PC-3 (cell line): ENCODE measurements around the gene CYP11A1. TPM values are rescaled to one million over a fixed set of nuclear protein-coding genes. Genes with fewer than 3 reads are reported as not detected.

ENCODE experiments used
- ATAC-seq: fragments of 200-7000 bp; cut with Tn5 transposase; 2 replicates; pipeline ENCODE4 v1.9.1; 2020; ENCODE audit warnings: mild to moderate bottlenecking, moderate library complexity
- BruUV-seq: library from RNA; stranded (reverse); fragments of 400-500 nt; replicated peaks from 2 replicates; lab custom pipeline; 2021; lab: Mats Ljungman, UMichigan
- CTCF ChIA-PET: fragments of 300-600 bp; sonication (Branson Sonifier 250); formaldehyde crosslinking; loops from one replicate; lab custom pipeline; 2022; ENCODE audit warnings: antibody characterized with exemption; lab: Charles Lee
- POLR2A ChIA-PET: fragments of 300-600 bp; sonication (Branson Sonifier 250); formaldehyde crosslinking; loops from one replicate; lab custom pipeline; 2022; ENCODE audit warnings: antibody characterized with exemption; ENCODE audit not compliant: unreplicated experiment; lab: Charles Lee
- DNase-seq: peaks from one replicate; pipeline ENCODE4 v3.0.0-alpha.2; 2015
- H2AFZ ChIP-seq: fragments of 300-600 bp; sonication (generic); 2 replicates; pipeline ENCODE4 v1.6.0; 2016; ENCODE audit warnings: antibody characterized with exemption, low read length
- H3F3A ChIP-seq: fragments of 300-600 bp; sonication (generic); one replicate; pipeline ENCODE4 v1.6.0; 2017; ENCODE audit warnings: antibody characterized with exemption, low read length, control low read depth, mild to moderate bottlenecking; ENCODE audit not compliant: unreplicated experiment
- H3K27ac ChIP-seq: fragments of 300-600 bp; sonication (generic); 2 replicates; pipeline ENCODE4 v1.5.1; 2016; ENCODE audit warnings: mild to moderate bottlenecking, low read length
- H3K27me3 ChIP-seq: fragments of 300-600 bp; sonication (generic); 2 replicates; pipeline ENCODE4 v1.6.1; 2016; ENCODE audit warnings: low read length, mixed read lengths
- H3K36me3 ChIP-seq: fragments of 300-600 bp; sonication (generic); 2 replicates; pipeline ENCODE4 v1.6.1; 2016; ENCODE audit warnings: low read depth, mixed run types, low read length, mixed read lengths
- H3K4me1 ChIP-seq: fragments of 300-600 bp; sonication (generic); 2 replicates; pipeline ENCODE4 v1.5.1; 2016; ENCODE audit warnings: low read length; ENCODE audit not compliant: insufficient read depth
- H3K4me2 ChIP-seq: fragments of 300-600 bp; sonication (generic); 2 replicates; pipeline ENCODE4 v1.6.0; 2016; ENCODE audit warnings: low read length
- H3K4me3 ChIP-seq: fragments of 300-600 bp; sonication (generic); 2 replicates; pipeline ENCODE4 v1.5.1; 2016; ENCODE audit warnings: mild to moderate bottlenecking, low read length, mixed read lengths
- H3K79me2 ChIP-seq: fragments of 300-600 bp; sonication (generic); 2 replicates; pipeline ENCODE4 v1.6.1; 2017; ENCODE audit warnings: low read length, mixed read lengths
- H3K9ac ChIP-seq: fragments of 300-600 bp; sonication (generic); 2 replicates; pipeline ENCODE4 v1.6.0; 2016; ENCODE audit warnings: mild to moderate bottlenecking, low read length
- H3K9me2 ChIP-seq: fragments of 300-600 bp; sonication (generic); replicated peaks from 2 replicates; pipeline ENCODE4 v1.6.1; 2016; ENCODE audit warnings: mixed run types, low read length, mixed read lengths
- H3K9me3 ChIP-seq: fragments of 300-600 bp; sonication (generic); 2 replicates; pipeline ENCODE4 v1.6.1; 2016; ENCODE audit warnings: low read length, mixed read lengths
- H4K20me1 ChIP-seq: fragments of 300-600 bp; sonication (generic); 2 replicates; pipeline ENCODE4 v1.6.1; 2016; ENCODE audit warnings: low read length, mixed read lengths
- EZH2 ChIP-seq: fragments of 300-600 bp; sonication (generic); IDR thresholded peaks from one replicate; pipeline ENCODE4 v1.6.1; 2017; ENCODE audit warnings: antibody characterized with exemption, mild to moderate bottlenecking, low read length; ENCODE audit not compliant: unreplicated experiment
- EZH2phosphoT487 ChIP-seq: fragments of 300-600 bp; sonication (generic); IDR thresholded peaks from 2 replicates; pipeline ENCODE4 v1.6.1; 2018; ENCODE audit warnings: mild to moderate bottlenecking, antibody characterized with exemption, low read length, borderline replicate concordance
- intact Hi-C: fragments of 100-400 bp; cut with micrococcal nuclease; formaldehyde crosslinking; loops from 2 replicates; pipeline ENCODE4 v1.9.0; 2023
- total RNA-seq: library from RNA; depleted of rRNA; stranded (reverse); fragments of >200 nt; gene quantifications from 2 replicates; pipeline ENCODE4 v1.2.3, GENCODE V29; 2014
- TF ChIP-seq, protein P1 (sequence below): fragments of 300-600 bp; sonication (generic); conservative IDR thresholded peaks from 2 replicates; pipeline ENCODE4 v1.5.1; 2017; ENCODE audit warnings: antibody characterized with exemption, low read depth, mild to moderate bottlenecking, low read length

CYP11A1 gene
- total RNA-seq, 1 experiment from 2014 or later: 0.18 TPM

DNA sequence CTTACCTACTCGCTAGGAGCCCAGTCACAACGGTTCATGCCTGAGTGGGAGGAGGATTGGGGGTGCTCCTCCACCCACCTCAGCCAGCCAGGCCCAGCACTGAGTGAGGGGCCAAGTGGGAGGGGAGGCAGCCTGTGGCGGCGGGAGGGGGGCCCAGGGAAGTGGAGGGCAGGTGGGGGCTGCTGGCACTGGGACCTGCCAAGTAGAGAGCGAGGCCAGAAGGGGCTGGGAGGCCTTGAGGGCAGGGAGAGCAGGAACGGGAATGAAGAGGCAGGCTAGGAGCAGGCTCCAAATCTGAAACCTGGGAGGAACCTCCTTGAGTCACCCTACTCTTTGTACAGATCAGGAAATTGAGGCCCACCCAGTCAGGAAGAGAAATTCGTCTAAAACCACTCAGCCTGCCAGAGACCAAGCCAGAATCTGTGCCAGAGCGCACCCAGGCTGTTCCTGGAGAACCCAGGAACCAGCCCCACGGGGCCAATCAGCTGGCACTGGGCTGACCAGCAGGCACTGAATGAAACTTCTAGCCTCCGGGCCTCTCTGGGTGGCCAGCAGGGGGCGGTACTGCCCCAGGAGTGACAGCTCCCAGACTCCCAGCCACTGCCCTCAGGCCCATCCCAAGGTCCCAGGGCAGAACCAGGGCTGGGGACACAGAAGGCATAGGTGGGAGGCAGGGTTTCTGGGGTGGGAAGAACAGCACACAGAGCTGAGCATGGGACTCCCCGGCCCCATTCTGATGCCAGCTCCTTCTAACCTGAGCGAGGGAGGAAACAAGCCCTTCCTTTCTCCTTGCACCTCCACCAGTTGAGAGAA, 14.8 kb upstream of the CYP11A1 start:
- ChIA-PET CTCF (interaction anchor here (0.8 kb wide), 1 partner anchor 25 kb away, joined by 3 read pairs; no protein-coding TSS in a partner anchor), POLR2A (no interaction called here)
- Histone ChIP-seq H3K79me2 (no peaks in the 10 kb centered on the region), H3K36me3 (no peaks in the 10 kb centered on the region), H3K27me3 (no peaks in the 10 kb centered on the region), H3K9ac (peak overlapping the region; percentile 77), H3K4me3 (no peak overlapping the region), H3K9me2 (no peaks in the 10 kb centered on the region), H3K9me3 (no peaks in the 10 kb centered on the region), H4K20me1 (no peaks in the 10 kb centered on the region), H3K4me2 (peak overlapping the region; percentile 55; the same call in 1 of the 2 replicates), H3K4me1 (peaks cover 59% of the 10 kb centered on the region), H3F3A (peaks cover 5% of the 10 kb centered on the region), H2AFZ (peak overlapping the region; percentile 14; the same call in 1 of the 2 replicates), H3K27ac (peak overlapping the region; percentile 99)
- no peak for TF ChIP-seq EZH2
- no peak for TF ChIP-seq EZH2phosphoT487
- TF ChIP-seq, protein P1, sequence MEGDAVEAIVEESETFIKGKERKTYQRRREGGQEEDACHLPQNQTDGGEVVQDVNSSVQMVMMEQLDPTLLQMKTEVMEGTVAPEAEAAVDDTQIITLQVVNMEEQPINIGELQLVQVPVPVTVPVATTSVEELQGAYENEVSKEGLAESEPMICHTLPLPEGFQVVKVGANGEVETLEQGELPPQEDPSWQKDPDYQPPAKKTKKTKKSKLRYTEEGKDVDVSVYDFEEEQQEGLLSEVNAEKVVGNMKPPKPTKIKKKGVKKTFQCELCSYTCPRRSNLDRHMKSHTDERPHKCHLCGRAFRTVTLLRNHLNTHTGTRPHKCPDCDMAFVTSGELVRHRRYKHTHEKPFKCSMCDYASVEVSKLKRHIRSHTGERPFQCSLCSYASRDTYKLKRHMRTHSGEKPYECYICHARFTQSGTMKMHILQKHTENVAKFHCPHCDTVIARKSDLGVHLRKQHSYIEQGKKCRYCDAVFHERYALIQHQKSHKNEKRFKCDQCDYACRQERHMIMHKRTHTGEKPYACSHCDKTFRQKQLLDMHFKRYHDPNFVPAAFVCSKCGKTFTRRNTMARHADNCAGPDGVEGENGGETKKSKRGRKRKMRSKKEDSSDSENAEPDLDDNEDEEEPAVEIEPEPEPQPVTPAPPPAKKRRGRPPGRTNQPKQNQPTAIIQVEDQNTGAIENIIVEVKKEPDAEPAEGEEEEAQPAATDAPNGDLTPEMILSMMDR: peak; percentile 95
- intact Hi-C loops: loop anchor here (1.0 to 10.0 kb wide), 2 partner anchors 56 to 163 kb away; partner anchors contain the start of gene ARID3B
- ATAC-seq (peak; percentile 74), DNase-seq (peak; percentile 91)
- BruUV-seq: no TSS peak

DNA sequence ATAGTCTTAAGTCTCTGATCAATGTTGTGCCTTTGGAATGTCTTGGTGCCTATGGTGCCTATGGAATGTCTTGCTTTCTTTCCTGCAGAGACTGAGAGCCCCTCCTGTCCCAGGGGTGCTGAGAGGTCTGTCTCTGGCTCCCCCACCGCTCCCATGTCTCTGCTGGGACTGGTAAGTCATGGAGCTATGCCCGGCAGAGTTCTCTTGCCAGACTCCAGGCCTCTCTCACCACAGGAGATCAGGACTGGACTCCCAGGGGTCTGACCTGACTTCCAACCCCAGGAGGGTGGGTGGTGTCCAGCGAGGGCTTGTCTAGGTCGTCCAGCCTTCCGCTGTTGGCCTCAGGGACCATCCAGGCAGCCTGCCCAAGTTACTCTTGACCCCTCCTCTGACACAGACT, 14.0 kb upstream of the CYP11A1 start:
- H3K9ac ChIP-seq: no peak overlapping the region
- no peaks in the 10 kb centered on the region for H3K36me3 ChIP-seq
- no peaks in the 10 kb centered on the region for H4K20me1 ChIP-seq
- peaks cover 58% of the 10 kb centered on the region for H3K4me1 ChIP-seq
- H3K79me2 ChIP-seq: no peaks in the 10 kb centered on the region
- peak overlapping the region; percentile 99; the same call in 1 of the 2 replicates for H3K27ac ChIP-seq
- ATAC-seq (no peak), DNase-seq (no peak)
- H3K9me2 ChIP-seq: no peaks in the 10 kb centered on the region
- H3K27me3 ChIP-seq: no peaks in the 10 kb centered on the region
- H3F3A ChIP-seq: peaks cover 5% of the 10 kb centered on the region
- POLR2A ChIA-PET: interaction anchor here (0.5 kb wide), 1 partner anchor 132 kb away, joined by 3 read pairs; no protein-coding TSS in a partner anchor
- no peak overlapping the region for H3K4me2 ChIP-seq
- CTCF ChIA-PET: no interaction called here
- no peak overlapping the region for H3K4me3 ChIP-seq
- intact Hi-C loops: loop anchor here (10.0 kb wide), 1 partner anchor 163 kb away; the partner anchor contains the start of gene ARID3B
- no peaks in the 10 kb centered on the region for H3K9me3 ChIP-seq
- no peak for TF ChIP-seq EZH2phosphoT487
- TF ChIP-seq, protein P1: no peak
- TF ChIP-seq EZH2: no peak
- no TSS peak for BruUV-seq
- no peak overlapping the region for H2AFZ ChIP-seq

DNA sequence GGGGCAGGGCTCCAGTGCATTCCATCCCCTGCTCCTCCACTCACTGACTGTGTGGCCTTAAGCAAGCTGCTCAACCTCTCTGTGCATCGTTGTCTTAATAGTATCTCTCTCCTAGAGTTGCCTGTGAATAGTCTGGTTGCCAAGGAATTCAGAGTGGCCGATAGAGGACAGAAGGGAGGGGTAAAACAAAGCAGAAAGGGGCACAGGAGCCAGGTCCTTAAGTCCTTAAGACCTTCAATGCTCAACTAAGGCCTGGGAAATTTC, 13.7 kb upstream of the CYP11A1 start:
- DNase-seq (no peak), ATAC-seq (no peak)
- H3K9ac ChIP-seq: no peak overlapping the region
- H3K27ac ChIP-seq: no peak overlapping the region
- TF ChIP-seq EZH2: no peak
- TF ChIP-seq, protein P1: no peak
- TF ChIP-seq EZH2phosphoT487: no peak
- no peak overlapping the region for H2AFZ ChIP-seq
- no peak overlapping the region for H3K4me2 ChIP-seq
- intact Hi-C loops: loop anchor here (10.0 kb wide), 1 partner anchor 164 kb away; the partner anchor contains the start of gene ARID3B
- H3K79me2 ChIP-seq: no peaks in the 10 kb centered on the region
- CTCF ChIA-PET: no interaction called here
- no TSS peak for BruUV-seq
- no peaks in the 10 kb centered on the region for H3K36me3 ChIP-seq
- H3K4me3 ChIP-seq: no peak overlapping the region
- peaks cover 5% of the 10 kb centered on the region for H3F3A ChIP-seq
- H3K9me3 ChIP-seq: no peaks in the 10 kb centered on the region
- no peaks in the 10 kb centered on the region for H3K9me2 ChIP-seq
- H4K20me1 ChIP-seq: no peaks in the 10 kb centered on the region
- peaks cover 54% of the 10 kb centered on the region for H3K4me1 ChIP-seq
- no peaks in the 10 kb centered on the region for H3K27me3 ChIP-seq
- POLR2A ChIA-PET: interaction anchor here (0.5 kb wide), 1 partner anchor 132 kb away, joined by 3 read pairs; no protein-coding TSS in a partner anchor
